Fibroblast of villous mesenchyme (primary cell): ENCODE data around the gene MYOZ3. TPM values are rescaled to one million over a fixed set of nuclear protein-coding genes. Genes with fewer than 3 reads are reported as not detected.

Experiments
- DNase-seq: peaks from one replicate; pipeline ENCODE4 v3.0.0-alpha.2; 2010; ENCODE audit warnings: low read depth
- H3K4me3 ChIP-seq: 2 replicates; pipeline ENCODE4 v1.5.1; 2011; ENCODE audit warnings: low read depth, mild to moderate bottlenecking, low read length
- total RNA-seq: library from RNA; depleted of rRNA; stranded (reverse); fragments of >200 nt; gene quantifications from 2 replicates; pipeline ENCODE4 v1.2.3, GENCODE V29; 2012
- TF ChIP-seq, protein P1 (sequence below): IDR thresholded peaks from 2 replicates; pipeline ENCODE4 v1.5.1; 2012; ENCODE audit warnings: low read depth, mild to moderate bottlenecking, low read length; ENCODE audit not compliant: insufficient read depth

Gene MYOZ3
- total RNA-seq, 1 donor, result under 0.01 TPM

- TF ChIP-seq, protein P1, sequence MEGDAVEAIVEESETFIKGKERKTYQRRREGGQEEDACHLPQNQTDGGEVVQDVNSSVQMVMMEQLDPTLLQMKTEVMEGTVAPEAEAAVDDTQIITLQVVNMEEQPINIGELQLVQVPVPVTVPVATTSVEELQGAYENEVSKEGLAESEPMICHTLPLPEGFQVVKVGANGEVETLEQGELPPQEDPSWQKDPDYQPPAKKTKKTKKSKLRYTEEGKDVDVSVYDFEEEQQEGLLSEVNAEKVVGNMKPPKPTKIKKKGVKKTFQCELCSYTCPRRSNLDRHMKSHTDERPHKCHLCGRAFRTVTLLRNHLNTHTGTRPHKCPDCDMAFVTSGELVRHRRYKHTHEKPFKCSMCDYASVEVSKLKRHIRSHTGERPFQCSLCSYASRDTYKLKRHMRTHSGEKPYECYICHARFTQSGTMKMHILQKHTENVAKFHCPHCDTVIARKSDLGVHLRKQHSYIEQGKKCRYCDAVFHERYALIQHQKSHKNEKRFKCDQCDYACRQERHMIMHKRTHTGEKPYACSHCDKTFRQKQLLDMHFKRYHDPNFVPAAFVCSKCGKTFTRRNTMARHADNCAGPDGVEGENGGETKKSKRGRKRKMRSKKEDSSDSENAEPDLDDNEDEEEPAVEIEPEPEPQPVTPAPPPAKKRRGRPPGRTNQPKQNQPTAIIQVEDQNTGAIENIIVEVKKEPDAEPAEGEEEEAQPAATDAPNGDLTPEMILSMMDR, result no peak
- no peak overlapping the region for H3K4me3 ChIP-seq
- DNase-seq, result no peak
Measured at GRCh38 chr5:150648294-150649107, 12.6 kb upstream of the MYOZ3 start.

- no peak for DNase-seq
- TF ChIP-seq, protein P1, result no peak
- H3K4me3 ChIP-seq, result no peak overlapping the region
Measured at GRCh38 chr5:150649108-150650020, 11.7 kb upstream of the MYOZ3 start.

DNA sequence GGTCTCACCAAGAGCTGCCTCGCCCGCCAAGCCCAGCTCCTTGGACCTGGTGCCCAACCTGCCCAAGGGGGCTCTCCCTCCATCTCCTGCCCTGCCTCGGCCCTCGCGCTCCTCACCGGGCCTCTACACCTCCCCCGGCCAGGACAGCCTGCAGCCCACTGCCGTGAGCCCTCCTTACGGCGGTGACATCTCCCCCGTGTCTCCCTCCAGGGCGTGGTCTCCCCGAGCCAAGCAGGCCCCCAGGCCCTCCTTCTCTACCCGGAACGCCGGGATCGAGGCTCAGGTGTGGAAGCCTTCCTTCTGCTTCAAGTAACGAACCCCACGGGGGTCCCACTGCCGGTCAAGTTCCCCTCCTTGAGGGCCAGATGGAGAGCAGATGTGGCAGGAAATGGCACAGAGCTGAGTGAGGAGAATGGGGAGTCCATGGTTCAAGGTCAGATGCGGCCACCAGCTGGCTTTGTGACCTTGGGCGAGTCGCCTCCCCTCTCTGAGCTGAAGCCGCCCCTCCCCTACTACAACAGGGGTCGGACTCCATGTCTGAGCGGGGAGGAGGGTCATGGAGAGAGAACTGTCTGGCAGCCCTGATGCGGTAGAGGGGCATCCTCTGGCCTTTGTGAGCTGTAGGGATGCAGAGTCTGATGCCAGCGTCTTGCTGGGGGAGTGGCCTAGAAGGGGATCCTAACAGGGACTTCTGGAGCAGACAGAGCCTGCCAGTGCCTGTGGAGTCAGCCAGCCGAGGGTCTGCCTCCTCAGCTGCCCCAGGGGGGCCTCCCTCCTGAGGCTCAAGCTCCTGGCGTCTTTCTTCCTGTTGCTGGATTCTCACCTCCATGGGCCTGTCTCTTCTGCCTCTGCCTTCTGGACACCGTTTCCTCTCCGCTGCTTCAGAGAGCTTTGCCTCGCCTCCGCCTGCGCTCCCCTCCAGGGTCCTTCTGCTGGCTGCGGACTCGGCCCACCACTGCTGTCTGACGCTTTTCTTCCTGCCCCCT lies 10.7 kb upstream of the MYOZ3 start:
- H3K4me3 ChIP-seq, result no peak overlapping the region
- TF ChIP-seq, protein P1, result no peak
- DNase-seq, result no peak

DNA sequence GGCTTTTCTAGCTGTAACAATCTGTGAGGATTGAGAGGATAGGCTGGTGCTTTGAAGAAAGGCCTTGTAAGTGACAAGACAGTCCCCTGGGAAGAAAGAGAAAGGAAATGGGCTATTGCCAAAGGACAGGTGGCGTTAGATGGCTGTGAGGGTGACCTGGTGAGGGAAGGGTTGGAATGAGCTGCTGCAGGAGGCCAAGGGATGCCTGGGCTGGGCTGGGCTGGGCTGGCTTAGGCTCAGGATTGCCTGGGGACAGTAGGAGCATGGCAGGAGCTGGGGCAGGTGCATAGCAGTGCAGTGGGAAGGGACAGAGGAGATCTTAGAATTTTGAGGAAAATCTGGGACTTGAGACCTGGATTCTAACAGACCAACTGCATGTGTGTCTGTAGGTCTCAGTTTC lies 9.7 kb upstream of the MYOZ3 start:
- H3K4me3 ChIP-seq, result no peak overlapping the region
- TF ChIP-seq, protein P1, result no peak
- DNase-seq, result no peak

- H3K4me3 ChIP-seq, result no peak overlapping the region
- TF ChIP-seq, protein P1, result no peak
Measured at GRCh38 chr5:150651924-150652671, 9.0 kb upstream of the MYOZ3 start.

More at GRCh38 chr5:150651924-150652671, 9.0 kb upstream of the MYOZ3 start:
- DNase-seq, result no peak
